HL-60 (cell line): ENCODE data around the gene NLRP4.

ENCODE experiments used
- CTCF ChIP-seq: IDR thresholded peaks from one replicate; pipeline ENCODE4 v1.5.1; 2011; ENCODE audit warnings: low read length, control low read depth, inconsistent platforms; ENCODE audit not compliant: insufficient read depth
- GABPA ChIP-seq: IDR thresholded peaks from 2 replicates; pipeline ENCODE4 v1.6.1; 2012; ENCODE audit warnings: low read depth
- POLR2AphosphoS5 ChIP-seq: IDR thresholded peaks from 2 replicates; pipeline ENCODE4 v1.6.1; 2012; ENCODE audit warnings: low read depth
- REST ChIP-seq: IDR thresholded peaks from 2 replicates; pipeline ENCODE4 v1.6.1; 2012; ENCODE audit warnings: low read depth; ENCODE audit not compliant: insufficient replicate concordance

- TF ChIP-seq POLR2AphosphoS5 (no peak), CTCF (no peak), REST (no peak), GABPA (no peak)
Measured at GRCh38 chr19:55907746-55908145, 71.4 kb downstream of the NLRP4 start.
